WTC11 (cell line): ENCODE measurements around the gene TST.

Experiments
- TF ChIP-seq, protein P1 (sequence below): fragments of 200-600 bp; IDR thresholded peaks from 2 replicates; pipeline ENCODE4 v1.8.0; 2022; ENCODE audit warnings: antibody characterized with exemption
- TF ChIP-seq, protein P2 (sequence below): sonication (generic); formaldehyde crosslinking; IDR thresholded peaks from 2 replicates; pipeline ENCODE4 v1.8.1; 2022; ENCODE audit warnings: low read depth, missing genetic modification reagents, borderline replicate concordance

DNA sequence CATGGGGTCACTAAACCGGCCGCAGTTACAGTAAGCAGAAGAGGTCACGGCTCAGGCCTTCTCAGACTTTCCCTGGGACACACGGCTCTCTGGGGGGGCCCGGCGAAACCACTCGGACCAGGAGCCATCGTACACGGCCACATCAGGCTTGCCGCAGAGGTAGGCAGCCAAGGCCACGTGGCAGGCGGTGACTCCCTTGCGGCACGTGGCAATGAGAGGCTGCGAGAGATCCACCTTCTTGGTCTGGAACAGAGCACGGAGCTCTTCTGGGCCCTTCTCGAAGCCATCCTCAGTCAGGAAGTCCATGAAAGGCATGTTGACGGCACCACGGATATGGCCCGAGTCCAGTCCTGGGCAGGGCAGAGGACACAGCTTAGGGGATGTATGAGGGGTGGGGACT is 8.3 kb downstream of the TST start:
- TF ChIP-seq, protein P1, sequence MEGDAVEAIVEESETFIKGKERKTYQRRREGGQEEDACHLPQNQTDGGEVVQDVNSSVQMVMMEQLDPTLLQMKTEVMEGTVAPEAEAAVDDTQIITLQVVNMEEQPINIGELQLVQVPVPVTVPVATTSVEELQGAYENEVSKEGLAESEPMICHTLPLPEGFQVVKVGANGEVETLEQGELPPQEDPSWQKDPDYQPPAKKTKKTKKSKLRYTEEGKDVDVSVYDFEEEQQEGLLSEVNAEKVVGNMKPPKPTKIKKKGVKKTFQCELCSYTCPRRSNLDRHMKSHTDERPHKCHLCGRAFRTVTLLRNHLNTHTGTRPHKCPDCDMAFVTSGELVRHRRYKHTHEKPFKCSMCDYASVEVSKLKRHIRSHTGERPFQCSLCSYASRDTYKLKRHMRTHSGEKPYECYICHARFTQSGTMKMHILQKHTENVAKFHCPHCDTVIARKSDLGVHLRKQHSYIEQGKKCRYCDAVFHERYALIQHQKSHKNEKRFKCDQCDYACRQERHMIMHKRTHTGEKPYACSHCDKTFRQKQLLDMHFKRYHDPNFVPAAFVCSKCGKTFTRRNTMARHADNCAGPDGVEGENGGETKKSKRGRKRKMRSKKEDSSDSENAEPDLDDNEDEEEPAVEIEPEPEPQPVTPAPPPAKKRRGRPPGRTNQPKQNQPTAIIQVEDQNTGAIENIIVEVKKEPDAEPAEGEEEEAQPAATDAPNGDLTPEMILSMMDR, result no peak
- TF ChIP-seq, protein P2, sequence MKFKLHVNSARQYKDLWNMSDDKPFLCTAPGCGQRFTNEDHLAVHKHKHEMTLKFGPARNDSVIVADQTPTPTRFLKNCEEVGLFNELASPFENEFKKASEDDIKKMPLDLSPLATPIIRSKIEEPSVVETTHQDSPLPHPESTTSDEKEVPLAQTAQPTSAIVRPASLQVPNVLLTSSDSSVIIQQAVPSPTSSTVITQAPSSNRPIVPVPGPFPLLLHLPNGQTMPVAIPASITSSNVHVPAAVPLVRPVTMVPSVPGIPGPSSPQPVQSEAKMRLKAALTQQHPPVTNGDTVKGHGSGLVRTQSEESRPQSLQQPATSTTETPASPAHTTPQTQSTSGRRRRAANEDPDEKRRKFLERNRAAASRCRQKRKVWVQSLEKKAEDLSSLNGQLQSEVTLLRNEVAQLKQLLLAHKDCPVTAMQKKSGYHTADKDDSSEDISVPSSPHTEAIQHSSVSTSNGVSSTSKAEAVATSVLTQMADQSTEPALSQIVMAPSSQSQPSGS (CRISPR knock-in tag), result no peak
